ENCODE measurements around the gene SLC13A2.

DNA sequence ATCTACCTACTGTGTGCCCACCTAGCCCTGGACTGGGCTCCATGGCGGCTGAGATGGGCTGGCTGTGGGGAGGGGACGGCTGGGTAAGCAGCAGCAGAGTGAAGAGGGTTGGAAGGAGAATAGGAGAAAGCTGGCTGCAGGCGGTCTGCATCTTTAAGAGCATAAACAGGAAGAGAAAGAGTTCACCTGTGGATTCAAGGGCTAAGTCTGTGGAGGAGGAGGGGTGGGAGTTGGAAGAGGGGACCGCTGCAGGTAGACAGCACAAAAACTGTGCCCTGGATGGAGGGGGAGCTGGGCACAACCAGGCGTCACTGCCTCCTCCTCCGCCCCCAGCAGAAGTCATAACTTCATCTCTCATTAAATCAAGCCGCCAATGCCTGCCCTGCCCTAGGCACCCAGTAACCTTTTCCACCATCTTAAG lies 677 bp downstream of the SLC13A2 start:
- TF ChIP-seq CREB1 (IDR thresholded peaks at IDR 0.05; ENCODE audit: low read depth) (no peak), RAD21 (IDR thresholded peaks at IDR 0.05; ENCODE audit: low read depth) (no peak), TEAD4 (IDR thresholded peaks at IDR 0.05) (no peak), EP300 (IDR thresholded peaks at IDR 0.05; ENCODE audit: borderline replicate concordance) (no peak), TAF1 (IDR thresholded peaks at IDR 0.05; ENCODE audit: low read depth) (no peak), ZBTB7A (IDR thresholded peaks at IDR 0.05; ENCODE audit: low read depth) (no peak), YY1 (IDR thresholded peaks at IDR 0.05; ENCODE audit: low read depth) (no peak), CEBPB (IDR thresholded peaks at IDR 0.05) (no peak), TCF12 (IDR thresholded peaks at IDR 0.05; ENCODE audit: low read depth) (no peak), EGR1 (IDR thresholded peaks at IDR 0.05) (no peak)
- TF ChIP-seq, protein P1, sequence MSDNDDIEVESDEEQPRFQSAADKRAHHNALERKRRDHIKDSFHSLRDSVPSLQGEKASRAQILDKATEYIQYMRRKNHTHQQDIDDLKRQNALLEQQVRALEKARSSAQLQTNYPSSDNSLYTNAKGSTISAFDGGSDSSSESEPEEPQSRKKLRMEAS (IDR thresholded peaks at IDR 0.05), result no peak
- TF ChIP-seq, protein P2, sequence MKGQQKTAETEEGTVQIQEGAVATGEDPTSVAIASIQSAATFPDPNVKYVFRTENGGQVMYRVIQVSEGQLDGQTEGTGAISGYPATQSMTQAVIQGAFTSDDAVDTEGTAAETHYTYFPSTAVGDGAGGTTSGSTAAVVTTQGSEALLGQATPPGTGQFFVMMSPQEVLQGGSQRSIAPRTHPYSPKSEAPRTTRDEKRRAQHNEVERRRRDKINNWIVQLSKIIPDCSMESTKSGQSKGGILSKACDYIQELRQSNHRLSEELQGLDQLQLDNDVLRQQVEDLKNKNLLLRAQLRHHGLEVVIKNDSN (IDR thresholded peaks at IDR 0.05), result no peak
- TF ChIP-seq, protein P3, sequence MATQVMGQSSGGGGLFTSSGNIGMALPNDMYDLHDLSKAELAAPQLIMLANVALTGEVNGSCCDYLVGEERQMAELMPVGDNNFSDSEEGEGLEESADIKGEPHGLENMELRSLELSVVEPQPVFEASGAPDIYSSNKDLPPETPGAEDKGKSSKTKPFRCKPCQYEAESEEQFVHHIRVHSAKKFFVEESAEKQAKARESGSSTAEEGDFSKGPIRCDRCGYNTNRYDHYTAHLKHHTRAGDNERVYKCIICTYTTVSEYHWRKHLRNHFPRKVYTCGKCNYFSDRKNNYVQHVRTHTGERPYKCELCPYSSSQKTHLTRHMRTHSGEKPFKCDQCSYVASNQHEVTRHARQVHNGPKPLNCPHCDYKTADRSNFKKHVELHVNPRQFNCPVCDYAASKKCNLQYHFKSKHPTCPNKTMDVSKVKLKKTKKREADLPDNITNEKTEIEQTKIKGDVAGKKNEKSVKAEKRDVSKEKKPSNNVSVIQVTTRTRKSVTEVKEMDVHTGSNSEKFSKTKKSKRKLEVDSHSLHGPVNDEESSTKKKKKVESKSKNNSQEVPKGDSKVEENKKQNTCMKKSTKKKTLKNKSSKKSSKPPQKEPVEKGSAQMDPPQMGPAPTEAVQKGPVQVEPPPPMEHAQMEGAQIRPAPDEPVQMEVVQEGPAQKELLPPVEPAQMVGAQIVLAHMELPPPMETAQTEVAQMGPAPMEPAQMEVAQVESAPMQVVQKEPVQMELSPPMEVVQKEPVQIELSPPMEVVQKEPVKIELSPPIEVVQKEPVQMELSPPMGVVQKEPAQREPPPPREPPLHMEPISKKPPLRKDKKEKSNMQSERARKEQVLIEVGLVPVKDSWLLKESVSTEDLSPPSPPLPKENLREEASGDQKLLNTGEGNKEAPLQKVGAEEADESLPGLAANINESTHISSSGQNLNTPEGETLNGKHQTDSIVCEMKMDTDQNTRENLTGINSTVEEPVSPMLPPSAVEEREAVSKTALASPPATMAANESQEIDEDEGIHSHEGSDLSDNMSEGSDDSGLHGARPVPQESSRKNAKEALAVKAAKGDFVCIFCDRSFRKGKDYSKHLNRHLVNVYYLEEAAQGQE (IDR thresholded peaks at IDR 0.05; ENCODE audit: low read depth), result no peak
